Left lung (tissue), 4 donors: ENCODE measurements around the gene LASP1NB.

ENCODE experiments used
- ATAC-seq: fragments of 200-7000 bp; cut with Tn5 transposase; one replicate; pipeline ENCODE4 v1.9.1; 2020; ENCODE audit warnings: moderate library complexity
- DNase-seq, 4 donors: peaks; one replicate each; pipeline ENCODE4 v3.0.0-alpha.2; 2013 to 2020
- H3K27ac ChIP-seq, 2 donors: fragments of 200-600 bp; sonication (generic) in 1 of 2; one replicate each; pipeline versions ENCODE4 v1.5.0 to v1.8.0; 2020 to 2021
- H3K27me3 ChIP-seq, 2 donors: fragments of 200-600 bp; sonication (generic) in 1 of 2; one replicate each; pipeline versions ENCODE4 v1.5.0 to v1.8.0; 2020 to 2021
- H3K36me3 ChIP-seq, 2 donors: fragments of 200-600 bp; sonication (generic) in 1 of 2; one replicate each; pipeline versions ENCODE4 v1.5.0 to v1.8.0; 2020 to 2021
- H3K4me1 ChIP-seq, 2 donors: fragments of 200-600 bp; one replicate each; pipeline ENCODE4 v1.8.0; 2021
- H3K4me3 ChIP-seq, 2 donors: fragments of 200-600 bp; sonication (generic) in 1 of 2; one replicate each; pipeline versions ENCODE4 v1.5.0 to v1.8.0; 2020 to 2021; ENCODE audit warnings: mild to moderate bottlenecking in 1 of 2
- H3K9me3 ChIP-seq, 2 donors: fragments of 200-600 bp; sonication (generic) in 1 of 2; one replicate each; pipeline versions ENCODE4 v1.5.0 to v1.8.0; 2020 to 2021
- intact Hi-C, 2 donors: fragments of 100-400 bp; cut with DNase I; formaldehyde crosslinking; loops; one replicate each; pipeline versions ENCODE4 v1.11.2 to v1.14.2; 2022
- TF ChIP-seq, protein P1 (sequence below), 2 donors: fragments of 200-600 bp; sonication (generic) in 1 of 2; IDR thresholded peaks; one replicate each; pipeline versions ENCODE4 v1.5.0 to v1.8.0; 2021; ENCODE audit warnings: antibody characterized with exemption in 2 of 2
- donor health status: DM: no; HTN: yes; CAD: no.
- donor health status: DM: no; HTN: no; CAD: no.

Gene LASP1NB

DNA sequence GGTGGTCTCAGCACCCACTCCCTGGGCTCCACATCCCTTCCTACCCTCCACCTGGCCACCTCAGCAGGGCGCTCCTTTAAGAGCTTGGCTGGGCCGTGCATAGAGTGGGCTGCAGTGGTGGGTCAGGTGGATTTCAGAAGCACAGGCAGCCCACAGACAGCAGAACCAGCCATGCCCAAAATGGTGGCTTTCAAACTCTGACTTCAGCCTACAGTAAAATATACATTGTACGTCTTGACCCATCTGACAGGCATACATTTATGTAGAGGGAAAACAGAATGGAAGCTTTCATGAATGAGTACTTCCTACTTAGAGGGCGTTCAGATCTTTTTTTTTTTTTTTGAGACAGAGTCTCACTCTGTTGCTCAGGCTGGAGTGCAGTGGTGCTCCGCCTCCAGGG, 26.0 kb upstream of the LASP1NB start:
- Histone ChIP-seq H3K36me3 (peaks cover 0 to 64% of the 10 kb centered on the region in 2 donors), H3K4me1 (peaks cover 31 to 98% of the 10 kb centered on the region in 2 donors), H3K9me3 (no peaks in the 10 kb centered on the region), H3K4me3 (no peak overlapping the region), H3K27me3 (no peaks in the 10 kb centered on the region), H3K27ac (peak overlapping the region; percentile 69 to 86)
- ATAC-seq, result no peak
- no peak for DNase-seq
- TF ChIP-seq, protein P1, sequence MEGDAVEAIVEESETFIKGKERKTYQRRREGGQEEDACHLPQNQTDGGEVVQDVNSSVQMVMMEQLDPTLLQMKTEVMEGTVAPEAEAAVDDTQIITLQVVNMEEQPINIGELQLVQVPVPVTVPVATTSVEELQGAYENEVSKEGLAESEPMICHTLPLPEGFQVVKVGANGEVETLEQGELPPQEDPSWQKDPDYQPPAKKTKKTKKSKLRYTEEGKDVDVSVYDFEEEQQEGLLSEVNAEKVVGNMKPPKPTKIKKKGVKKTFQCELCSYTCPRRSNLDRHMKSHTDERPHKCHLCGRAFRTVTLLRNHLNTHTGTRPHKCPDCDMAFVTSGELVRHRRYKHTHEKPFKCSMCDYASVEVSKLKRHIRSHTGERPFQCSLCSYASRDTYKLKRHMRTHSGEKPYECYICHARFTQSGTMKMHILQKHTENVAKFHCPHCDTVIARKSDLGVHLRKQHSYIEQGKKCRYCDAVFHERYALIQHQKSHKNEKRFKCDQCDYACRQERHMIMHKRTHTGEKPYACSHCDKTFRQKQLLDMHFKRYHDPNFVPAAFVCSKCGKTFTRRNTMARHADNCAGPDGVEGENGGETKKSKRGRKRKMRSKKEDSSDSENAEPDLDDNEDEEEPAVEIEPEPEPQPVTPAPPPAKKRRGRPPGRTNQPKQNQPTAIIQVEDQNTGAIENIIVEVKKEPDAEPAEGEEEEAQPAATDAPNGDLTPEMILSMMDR (IDR thresholded peaks at IDR 0.05), result no peak
- intact Hi-C loops, result no loop called here

- ATAC-seq, result peak; percentile 82
- H3K27ac ChIP-seq, result peak overlapping the region; percentile 59 to 86
- peak in 1 of 4 donors; percentile 86 for DNase-seq
- H3K27me3 ChIP-seq, result no peaks in the 10 kb centered on the region
- peaks cover 30 to 98% of the 10 kb centered on the region in 2 donors for H3K4me1 ChIP-seq
- no peaks in the 10 kb centered on the region for H3K9me3 ChIP-seq
- no peak overlapping the region for H3K4me3 ChIP-seq
- TF ChIP-seq, protein P1 (IDR thresholded peaks at IDR 0.05), result no peak
- intact Hi-C loops, result no loop called here
- H3K36me3 ChIP-seq, result peaks cover 0 to 67% of the 10 kb centered on the region in 2 donors
These were observed 24.3 kb upstream of the LASP1NB start for GRCh38 chr17:38900978-38901656.

DNA sequence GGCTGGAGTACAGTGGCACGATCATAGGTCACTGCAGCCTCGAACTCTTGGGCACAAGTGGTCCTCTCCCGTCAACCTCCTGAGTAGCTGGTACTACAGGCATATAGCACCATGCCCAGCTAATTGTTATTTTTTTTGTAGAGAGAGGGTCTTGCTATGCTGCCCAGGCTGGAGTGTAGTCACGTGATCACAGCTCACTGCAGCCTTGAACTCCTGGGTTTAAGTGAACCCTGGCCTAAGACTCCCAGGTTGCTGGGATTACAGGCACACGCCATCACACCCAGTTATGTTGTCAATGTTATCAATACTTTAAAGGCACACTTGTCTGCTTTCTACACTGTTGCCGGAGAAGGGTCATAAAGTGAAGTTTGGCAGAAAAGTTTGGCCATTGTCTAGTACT, 22.0 kb upstream of the LASP1NB start:
- H3K27ac ChIP-seq, result peak overlapping the region in 1 of 2 donors; percentile 86
- no peaks in the 10 kb centered on the region for H3K9me3 ChIP-seq
- ATAC-seq, result no peak
- H3K27me3 ChIP-seq, result no peaks in the 10 kb centered on the region
- DNase-seq, result no peak
- H3K36me3 ChIP-seq, result peaks cover 0 to 59% of the 10 kb centered on the region in 2 donors
- no peak overlapping the region for H3K4me3 ChIP-seq
- intact Hi-C loops, result no loop called here
- TF ChIP-seq, protein P1 (IDR thresholded peaks at IDR 0.05), result no peak
- peaks cover 28 to 98% of the 10 kb centered on the region in 2 donors for H3K4me1 ChIP-seq

- Histone ChIP-seq H3K27me3 (no peaks in the 10 kb centered on the region), H3K9me3 (no peaks in the 10 kb centered on the region), H3K36me3 (peaks cover 0 to 54% of the 10 kb centered on the region in 2 donors), H3K4me1 (peaks cover 20 to 97% of the 10 kb centered on the region in 2 donors), H3K4me3 (no peak overlapping the region), H3K27ac (no peak overlapping the region)
- TF ChIP-seq, protein P1 (IDR thresholded peaks at IDR 0.05), result no peak
- intact Hi-C loops, result no loop called here
- DNase-seq (no peak), ATAC-seq (no peak)
These were observed 20.5 kb upstream of the LASP1NB start for GRCh38 chr17:38904892-38905291.

- Histone ChIP-seq H3K27me3 (no peaks in the 10 kb centered on the region), H3K9me3 (no peaks in the 10 kb centered on the region), H3K36me3 (peaks cover 0 to 58% of the 10 kb centered on the region in 2 donors), H3K4me3 (no peak overlapping the region), H3K4me1 (peaks cover 19 to 97% of the 10 kb centered on the region in 2 donors), H3K27ac (no peak overlapping the region)
- DNase-seq (no peak), ATAC-seq (no peak)
- intact Hi-C loops, result no loop called here
- TF ChIP-seq, protein P1 (IDR thresholded peaks at IDR 0.05), result no peak
These were observed 20.0 kb upstream of the LASP1NB start for GRCh38 chr17:38905375-38905774.
